ENCODE results near the gene DCP1B.

- TF ChIP-seq CTCF (IDR thresholded peaks at IDR 0.05) (no peak), POLR2AphosphoS5 (IDR thresholded peaks at IDR 0.05; ENCODE audit: low read depth, low read length) (no peak), REST (IDR thresholded peaks at IDR 0.05; ENCODE audit: insufficient read depth in 1 of 2, low read depth in 2 of 2, low read length in 1 of 2) (no peak), SIN3A (IDR thresholded peaks at IDR 0.05; ENCODE audit: borderline replicate concordance, insufficient read depth, low read depth, low read length) (no peak), TCF7L2 (IDR thresholded peaks at IDR 0.05; ENCODE audit: low read depth, low read length) (no peak)
Observed at GRCh38 chr12:2039034-2039433, 34.8 kb upstream of the DCP1B start.
